Psoas muscle (tissue), 8 donors: ENCODE results near the gene GALR1. TPM values are rescaled to one million over a fixed set of nuclear protein-coding genes. Genes with fewer than 3 reads are reported as not detected.

Experiments
- ATAC-seq, 4 donors: fragments of 200-7000 bp; cut with Tn5 transposase; one replicate each; pipeline ENCODE4 v1.9.1; 2020; ENCODE audit warnings: moderate library complexity in 3 of 4, mild to moderate bottlenecking in 2 of 4
- DNase-seq, 2 donors: peaks; one replicate each; pipeline ENCODE4 v3.0.0-alpha.2; 2020
- H3K27ac ChIP-seq: fragments of 200-600 bp; one replicate; pipeline ENCODE4 v1.8.0; 2022
- H3K27me3 ChIP-seq, 3 donors: fragments of 200-600 bp in 1 of 3; one replicate each; pipeline versions ENCODE4 v1.6.1 to v1.8.0; 2013 to 2022; ENCODE audit warnings: low read length in 2 of 3, mild to moderate bottlenecking in 2 of 3, moderate library complexity in 1 of 3; ENCODE audit not compliant: insufficient read depth in 3 of 3
- H3K36me3 ChIP-seq, 2 donors: fragments of 200-600 bp in 1 of 2; one replicate each; pipeline versions ENCODE4 v1.6.1 to v1.8.0; 2013 to 2022; ENCODE audit warnings: low read depth in 1 of 2, mild to moderate bottlenecking in 1 of 2, moderate library complexity in 1 of 2; ENCODE audit not compliant: insufficient read depth in 1 of 2
- H3K4me1 ChIP-seq: fragments of 200-600 bp; one replicate; pipeline ENCODE4 v1.8.0; 2022
- H3K4me3 ChIP-seq: fragments of 200-600 bp; one replicate; pipeline ENCODE4 v1.8.0; 2022; ENCODE audit warnings: mild to moderate bottlenecking
- H3K9me3 ChIP-seq: fragments of 200-600 bp; one replicate; pipeline ENCODE4 v1.8.0; 2022
- WGBS, 3 donors: extraction: QIAGEN DNeasy Blood & Tissue Kit; methylation state at CpG; one replicate each; pipeline versions ENCODE4 v1.1.6 to v1.1.7; 2013; 5-methylcytosine and 5-hydroxymethylcytosine counted together
- intact Hi-C, 2 donors: fragments of 100-400 bp; cut with DNase I; formaldehyde crosslinking; loops; one replicate each; pipeline versions ENCODE4 v1.11.0 to v1.14.2; 2022
- polyA plus RNA-seq, 3 donors: library from polyadenylated mRNA; stranded (reverse); fragments of 200-250 nt; gene quantifications; one replicate each; pipeline ENCODE4 v1.2.3, GENCODE V29; 2013
- total RNA-seq, 4 donors: library from RNA; stranded (reverse); fragmentation: NEBNext Ultra II Directional in 2 of 4; extraction: Animal tissue kit (Norgen Biotek cat#: 25700) in 2 of 4; gene quantifications; one replicate each; pipeline versions ENCODE4 v1.2.1 to v1.2.4, GENCODE V29; 2021 to 2023
- TF ChIP-seq, protein P1 (sequence below): fragments of 200-600 bp; IDR thresholded peaks from one replicate; pipeline ENCODE4 v1.8.0; 2022; ENCODE audit warnings: antibody characterized with exemption
- donor health status: healthy with polysubstance abuse.
- donor health status: DM: no; HTN: no; CAD: no; lungs with moderate emphysema.
- donor health status: Bipolar disorder and iron deficiency.
- donor health status: healthy.
- donor health status: DM: yes; HTN: yes; CAD: no.
- donor health status: DM: no; HTN: no; CAD: no.
- donor health status: DM: no; HTN: no; CAD: no.
- donor health status: DM: yes; HTN: yes; CAD: no.

The GALR1 gene
- total and polyA plus RNA-seq, 7 donors = under 0.01 to 0.02 TPM; not detected in 5

- TF ChIP-seq, protein P1, sequence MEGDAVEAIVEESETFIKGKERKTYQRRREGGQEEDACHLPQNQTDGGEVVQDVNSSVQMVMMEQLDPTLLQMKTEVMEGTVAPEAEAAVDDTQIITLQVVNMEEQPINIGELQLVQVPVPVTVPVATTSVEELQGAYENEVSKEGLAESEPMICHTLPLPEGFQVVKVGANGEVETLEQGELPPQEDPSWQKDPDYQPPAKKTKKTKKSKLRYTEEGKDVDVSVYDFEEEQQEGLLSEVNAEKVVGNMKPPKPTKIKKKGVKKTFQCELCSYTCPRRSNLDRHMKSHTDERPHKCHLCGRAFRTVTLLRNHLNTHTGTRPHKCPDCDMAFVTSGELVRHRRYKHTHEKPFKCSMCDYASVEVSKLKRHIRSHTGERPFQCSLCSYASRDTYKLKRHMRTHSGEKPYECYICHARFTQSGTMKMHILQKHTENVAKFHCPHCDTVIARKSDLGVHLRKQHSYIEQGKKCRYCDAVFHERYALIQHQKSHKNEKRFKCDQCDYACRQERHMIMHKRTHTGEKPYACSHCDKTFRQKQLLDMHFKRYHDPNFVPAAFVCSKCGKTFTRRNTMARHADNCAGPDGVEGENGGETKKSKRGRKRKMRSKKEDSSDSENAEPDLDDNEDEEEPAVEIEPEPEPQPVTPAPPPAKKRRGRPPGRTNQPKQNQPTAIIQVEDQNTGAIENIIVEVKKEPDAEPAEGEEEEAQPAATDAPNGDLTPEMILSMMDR = no peak
- H3K27me3 ChIP-seq = no peaks in the 10 kb centered on the region
- H3K4me1 ChIP-seq = peaks cover 18% of the 10 kb centered on the region
- no peaks in the 10 kb centered on the region for H3K36me3 ChIP-seq
- no peak overlapping the region for H3K27ac ChIP-seq
- intact Hi-C loops = no loop called here
- no peaks in the 10 kb centered on the region for H3K9me3 ChIP-seq
- DNase-seq (no peak), ATAC-seq (no peak)
- 90 to 91% (median 90%) methylated on average over 4 of the region's 4 CpGs for WGBS, 3 donors
- H3K4me3 ChIP-seq = no peak overlapping the region
Observed at GRCh38 chr18:77203851-77204250, 45.8 kb upstream of the GALR1 start.

DNA sequence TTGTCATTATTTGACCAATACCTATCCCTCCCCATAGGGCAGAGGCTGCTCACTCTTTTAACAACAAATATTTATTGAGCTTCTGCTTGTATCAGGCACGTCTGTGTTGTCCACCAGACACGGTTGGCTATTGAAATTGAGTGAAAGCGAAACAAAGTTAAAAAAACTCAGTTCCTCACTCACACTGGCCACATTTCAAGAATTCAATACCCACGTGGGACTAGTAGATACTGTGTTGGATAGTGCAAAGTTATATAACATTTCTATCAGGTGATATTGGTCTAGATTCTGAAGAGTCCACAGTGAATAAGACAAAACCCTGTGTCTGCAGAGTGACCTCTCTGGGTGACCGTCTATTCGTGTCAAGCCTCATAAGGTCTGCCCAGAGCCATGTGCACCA is 43.9 kb upstream of the GALR1 start:
- no peaks in the 10 kb centered on the region for H3K27me3 ChIP-seq
- TF ChIP-seq, protein P1 = no peak
- DNase-seq = no peak
- intact Hi-C loops = loop anchor here (2.0 to 5.0 kb wide), 4 partner anchors 71 to 743 kb away; partner anchors contain the start of gene MBP (in 1 of the 2)
- ATAC-seq = no peak
- peaks cover 21% of the 10 kb centered on the region for H3K4me1 ChIP-seq
- H3K36me3 ChIP-seq = no peaks in the 10 kb centered on the region
- 57 to 68% (median 61%) methylated on average over 6 of the region's 6 CpGs for WGBS, 3 donors
- no peak overlapping the region for H3K4me3 ChIP-seq
- no peaks in the 10 kb centered on the region for H3K9me3 ChIP-seq
- H3K27ac ChIP-seq = peak overlapping the region; percentile 76

- no peaks in the 10 kb centered on the region for H3K36me3 ChIP-seq
- DNase-seq (peak; percentile 74 to 83), ATAC-seq (peak; percentile 86 to 95 (median 90))
- 29 to 49% (median 38%) methylated on average over 10 of the region's 10 CpGs for WGBS, 3 donors
- H3K4me3 ChIP-seq = no peak overlapping the region
- no peaks in the 10 kb centered on the region for H3K27me3 ChIP-seq
- peak overlapping the region; percentile 76 for H3K27ac ChIP-seq
- TF ChIP-seq, protein P1 = no peak
- H3K9me3 ChIP-seq = no peaks in the 10 kb centered on the region
- peaks cover 24% of the 10 kb centered on the region for H3K4me1 ChIP-seq
- intact Hi-C loops = loop anchor here (2.0 to 5.0 kb wide), 4 partner anchors 72 to 745 kb away; partner anchors contain the start of gene MBP (in 1 of the 2)
Observed at GRCh38 chr18:77206676-77207374, 42.8 kb upstream of the GALR1 start.

DNA sequence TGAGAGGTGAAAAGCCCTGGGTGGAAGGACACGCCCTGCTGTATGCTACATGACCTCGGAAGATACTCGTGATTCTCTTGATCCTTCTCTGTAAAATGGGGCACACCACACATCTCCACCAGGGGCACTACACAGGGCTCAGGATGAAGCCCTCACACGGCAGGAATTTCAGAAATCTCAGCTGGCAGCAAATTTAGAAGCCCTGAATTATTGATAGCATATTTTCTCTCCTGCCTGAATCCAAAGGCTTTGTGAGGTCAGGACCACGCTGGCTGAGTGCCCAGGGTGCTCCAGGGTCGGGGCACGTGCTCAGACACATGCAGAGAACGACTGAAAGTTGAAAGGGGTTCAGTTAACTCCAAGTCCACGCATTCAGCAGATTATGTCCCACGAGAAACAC is 42.1 kb upstream of the GALR1 start:
- DNase-seq (peak; percentile 81 to 82), ATAC-seq (peak; percentile 47 to 75 (median 69))
- WGBS, 3 donors = 8 to 19% (median 11%) methylated on average over 10 of the region's 10 CpGs
- Histone ChIP-seq H3K27me3 (no peaks in the 10 kb centered on the region), H3K36me3 (no peaks in the 10 kb centered on the region), H3K4me3 (no peak overlapping the region), H3K4me1 (peaks cover 24% of the 10 kb centered on the region), H3K27ac (peak overlapping the region; percentile 76), H3K9me3 (no peaks in the 10 kb centered on the region)
- intact Hi-C loops = loop anchor here (2.0 to 5.0 kb wide), 4 partner anchors 73 to 745 kb away; partner anchors contain the start of gene MBP (in 1 of the 2)
- TF ChIP-seq, protein P1 = peak; percentile 54
